ENCODE results near the gene ITGAL.

- no peak for TF ChIP-seq CTCF (IDR thresholded peaks at IDR 0.05; ENCODE audit: low read depth, low read length, missing input control)
- TF ChIP-seq ZBTB33 (IDR thresholded peaks at IDR 0.05) = no peak
- no peak for TF ChIP-seq JUND (IDR thresholded peaks at IDR 0.05)
- TF ChIP-seq YY1 (IDR thresholded peaks at IDR 0.05) = peak; percentile 5
- TF ChIP-seq MAX (IDR thresholded peaks at IDR 0.05) = no peak
- no peak for TF ChIP-seq TAF1 (conservative IDR thresholded peaks at IDR 0.05)
- TF ChIP-seq HNF4A (conservative IDR thresholded peaks at IDR 0.05) = no peak
- no peak for TF ChIP-seq EGR1 (IDR thresholded peaks at IDR 0.05; ENCODE audit: low read depth in 2 of 2)
- TF ChIP-seq RXRA (IDR thresholded peaks at IDR 0.05) = no peak
- TF ChIP-seq NR2F2 (IDR thresholded peaks at IDR 0.05) = no peak
- TF ChIP-seq SP1 (IDR thresholded peaks at IDR 0.05) = no peak
- peak; percentile 2 to 4 for TF ChIP-seq RAD21 (IDR thresholded peaks at IDR 0.05)
Measured at GRCh38 chr16:30527635-30528178, 55.2 kb downstream of the ITGAL start.
